ENCODE data around the gene ARHGAP27. TPM values are rescaled to one million over a fixed set of nuclear protein-coding genes. Genes with fewer than 3 reads are reported as not detected.
A peak's percentile ranks its signal among the peaks of the same experiment; 100 is the strongest.

The ARHGAP27 gene
- total RNA-seq, 1 donor from 2014 or later = 27.1 TPM

DNA sequence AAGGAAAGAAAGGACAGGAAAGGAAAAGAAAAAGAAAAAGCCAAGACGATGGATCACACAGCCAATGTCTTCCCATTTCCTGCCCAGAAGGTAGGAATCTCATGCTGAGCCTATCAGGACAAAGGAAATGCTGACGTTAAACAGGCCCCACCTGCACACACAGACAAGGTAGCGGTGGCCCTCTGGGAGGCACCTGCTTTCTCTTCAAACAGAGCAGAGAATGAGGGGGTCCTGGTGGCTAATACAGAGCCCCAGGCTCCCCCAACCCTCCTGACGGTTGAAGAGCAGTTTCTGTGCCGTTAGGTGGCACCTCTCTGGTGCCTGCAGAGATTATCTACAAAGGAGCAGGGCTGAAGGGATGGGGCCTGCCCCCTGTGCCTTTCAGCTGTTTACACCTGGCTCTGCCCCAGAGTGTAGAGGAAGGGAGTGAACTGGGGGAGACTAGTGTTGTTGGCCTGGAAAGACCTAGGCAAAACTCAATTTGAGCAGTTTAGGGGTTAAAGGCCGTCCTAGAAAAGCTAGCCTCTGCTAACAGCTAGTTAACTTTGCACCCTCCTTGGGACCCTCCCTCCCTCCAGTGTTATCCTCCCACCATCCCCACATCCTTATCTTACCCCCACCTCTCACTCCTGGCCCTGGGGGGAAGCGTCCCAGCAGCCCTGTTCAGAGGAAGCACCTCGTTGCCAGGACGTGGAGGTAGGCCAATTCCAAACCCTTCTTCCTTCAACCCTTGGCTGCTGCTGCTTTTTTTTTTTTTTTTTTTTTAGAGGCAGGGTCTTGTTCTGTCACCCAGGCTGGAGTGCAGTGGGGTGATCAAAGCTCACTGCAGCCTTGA is 56.3 kb downstream of the ARHGAP27 start:
- TF ChIP-seq CTCF (IDR thresholded peaks at IDR 0.05; ENCODE audit: insufficient read depth, low read length, severe bottlenecking) = no peak
- H3K27me3 ChIP-seq (ENCODE audit: control insufficient read depth, insufficient read depth, low read length) = no peaks in the 10 kb centered on the region
- FAIRE-seq = no peak
- DNase-seq (ENCODE audit: low read depth) = no peak
- H3K4me3 ChIP-seq (ENCODE audit: low read depth, low read length) = no peak overlapping the region
- no peaks in the 10 kb centered on the region for H3K36me3 ChIP-seq (ENCODE audit: control insufficient read depth, insufficient read depth, low read length)

DNA sequence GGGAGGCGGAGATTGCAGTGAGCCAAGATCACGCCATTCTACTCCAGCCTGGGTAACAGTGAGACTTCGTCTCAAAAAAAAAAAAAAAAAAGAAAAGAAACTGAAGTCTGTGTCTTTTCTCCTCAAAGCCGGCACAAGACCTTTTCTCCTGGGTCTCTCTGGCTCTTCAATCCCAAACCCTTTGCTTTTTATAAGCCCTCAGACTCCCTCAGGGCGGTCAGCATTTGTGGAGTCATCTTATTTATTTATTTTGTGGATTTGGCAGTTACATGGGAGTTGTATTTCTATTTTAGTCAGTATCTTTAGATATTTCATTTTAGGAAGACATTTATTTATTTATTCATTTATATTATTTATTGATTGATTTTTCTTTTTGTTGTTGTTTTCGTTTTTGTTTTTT is 58.2 kb downstream of the ARHGAP27 start:
- Histone ChIP-seq H3K27me3 (ENCODE audit: control insufficient read depth, insufficient read depth, low read length) (no peaks in the 10 kb centered on the region), H3K36me3 (ENCODE audit: control insufficient read depth, insufficient read depth, low read length) (no peaks in the 10 kb centered on the region), H3K4me3 (ENCODE audit: low read depth, low read length) (no peak overlapping the region)
- no peak for DNase-seq (ENCODE audit: low read depth)
- no peak for TF ChIP-seq CTCF (IDR thresholded peaks at IDR 0.05; ENCODE audit: insufficient read depth, low read length, severe bottlenecking)
- FAIRE-seq = no peak

GRCh38 chr17:45372325-45372869 is 60.3 kb downstream of the ARHGAP27 start:
- TF ChIP-seq CTCF (IDR thresholded peaks at IDR 0.05; ENCODE audit: insufficient read depth, low read length, severe bottlenecking) = no peak
- peak; percentile 25 for DNase-seq (ENCODE audit: low read depth)
- Histone ChIP-seq H3K27me3 (ENCODE audit: control insufficient read depth, insufficient read depth, low read length) (no peaks in the 10 kb centered on the region), H3K36me3 (ENCODE audit: control insufficient read depth, insufficient read depth, low read length) (no peaks in the 10 kb centered on the region), H3K4me3 (ENCODE audit: low read depth, low read length) (no peak overlapping the region)
- FAIRE-seq = no peak

DNA sequence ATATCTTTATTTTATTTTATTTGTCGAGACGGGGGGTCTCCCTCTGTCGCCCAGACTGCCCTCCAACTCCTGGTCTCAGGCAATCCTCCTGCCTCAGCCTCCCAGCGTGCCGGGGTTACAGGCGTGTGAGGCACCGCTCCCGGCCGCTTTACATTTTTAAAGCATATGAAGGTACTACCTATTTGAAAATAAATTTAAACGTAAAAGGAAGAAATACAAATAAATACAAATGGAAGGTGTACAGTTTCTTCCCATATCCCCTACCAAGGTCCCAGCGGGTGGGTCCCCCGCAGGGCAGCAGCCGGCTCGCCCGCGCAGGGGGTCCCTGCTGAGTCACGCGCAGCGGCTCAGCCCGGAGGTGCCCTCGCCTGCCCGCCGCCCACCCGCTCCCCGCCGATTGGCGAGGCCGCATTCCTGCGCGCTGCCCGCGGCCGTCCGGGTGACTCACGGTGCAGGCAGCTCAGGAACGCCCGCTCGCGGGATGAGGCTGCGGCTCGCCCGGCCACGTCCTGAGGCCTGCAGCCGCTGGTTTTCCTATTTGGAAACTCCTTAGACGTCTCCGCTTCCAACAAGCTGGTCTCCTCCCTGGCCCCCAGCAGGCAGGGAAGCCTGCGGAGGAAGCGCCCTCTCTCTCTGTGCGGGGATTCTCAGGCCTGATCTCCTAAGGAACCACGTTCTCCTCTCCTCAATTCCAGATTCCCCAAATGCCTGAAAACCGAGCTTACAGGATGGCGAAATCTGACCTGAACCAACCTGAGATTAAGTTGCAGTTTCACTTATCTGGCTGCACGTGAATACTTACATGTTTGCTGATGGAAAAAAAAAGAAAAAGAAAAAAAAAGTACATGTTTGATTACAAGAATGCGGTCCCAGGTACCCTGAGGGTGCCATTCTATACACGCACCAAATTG is 61.0 kb downstream of the ARHGAP27 start:
- H3K36me3 ChIP-seq (ENCODE audit: control insufficient read depth, insufficient read depth, low read length) = no peaks in the 10 kb centered on the region
- peak overlapping the region; percentile 17 for H3K4me3 ChIP-seq (ENCODE audit: low read depth, low read length)
- H3K27me3 ChIP-seq (ENCODE audit: control insufficient read depth, insufficient read depth, low read length) = no peaks in the 10 kb centered on the region
- peak; percentile 89 for DNase-seq (ENCODE audit: low read depth)
- TF ChIP-seq CTCF (IDR thresholded peaks at IDR 0.05; ENCODE audit: insufficient read depth, low read length, severe bottlenecking) = no peak
- FAIRE-seq = no peak

- Histone ChIP-seq H3K27me3 (ENCODE audit: control insufficient read depth, insufficient read depth, low read length) (no peaks in the 10 kb centered on the region), H3K4me3 (ENCODE audit: low read depth, low read length) (no peak overlapping the region), H3K36me3 (ENCODE audit: control insufficient read depth, insufficient read depth, low read length) (no peaks in the 10 kb centered on the region)
- no peak for TF ChIP-seq CTCF (IDR thresholded peaks at IDR 0.05; ENCODE audit: insufficient read depth, low read length, severe bottlenecking)
- DNase-seq (ENCODE audit: low read depth) = peak; percentile 61
- no peak for FAIRE-seq
Observed at GRCh38 chr17:45370949-45371413, 61.7 kb downstream of the ARHGAP27 start.

Data from bronchial epithelial cell (primary cell).